ENCODE data around the gene PIK3R6.

PIK3R6 gene

GRCh38 chr17:8762012-8762411 is 105.5 kb downstream of the PIK3R6 start:
- no peak for DNase-seq (ENCODE audit: low read depth, low spot score)
- no peak overlapping the region for H3K27ac ChIP-seq

- no peak for DNase-seq (ENCODE audit: low read depth, low spot score)
- no peak within 1 kb of the TSS for H3K27ac ChIP-seq
These were observed 109.3 kb downstream of the PIK3R6 start, which contains the start of gene SPDYE4 for GRCh38 chr17:8758137-8758596. TSS of gene SPDYE4 (minus strand) at chr17:8758546. CDS start at chr17:8758382, 164 bp downstream.

- H3K27ac ChIP-seq = no peak overlapping the region
- DNase-seq (ENCODE audit: low read depth, low spot score) = no peak
These were observed 110.3 kb downstream of the PIK3R6 start for GRCh38 chr17:8757189-8757588.

GRCh38 chr17:8755590-8756255 is 111.8 kb downstream of the PIK3R6 start:
- no peak overlapping the region for H3K27ac ChIP-seq
- no peak for DNase-seq (ENCODE audit: low read depth, low spot score)

- DNase-seq (ENCODE audit: low read depth, low spot score) = no peak
- no peak overlapping the region for H3K27ac ChIP-seq
These were observed 112.6 kb downstream of the PIK3R6 start for GRCh38 chr17:8754890-8755289.

- no peak overlapping the region for H3K27ac ChIP-seq
- no peak for DNase-seq (ENCODE audit: low read depth, low spot score)
These were observed 113.5 kb downstream of the PIK3R6 start for GRCh38 chr17:8753976-8754440.

- DNase-seq (ENCODE audit: low read depth, low spot score) = no peak
- H3K27ac ChIP-seq = no peak overlapping the region
These were observed 114.1 kb downstream of the PIK3R6 start for GRCh38 chr17:8753136-8753975.
